ENCODE measurements around the gene CELF1.

CELF1 gene

GRCh38 chr11:47552566-47553405 is at the start of gene CELF1:
Gene CELF1 (minus strand): TSS chr11:47553132. CDS start chr11:47499523, 53,609 bp downstream.
- DNase-seq (ENCODE audit: low spot score): peak; percentile 96

- no peak for DNase-seq (ENCODE audit: low spot score)
Measured at GRCh38 chr11:47599902-47600301, 47.0 kb upstream of the CELF1 start.

- no peak for DNase-seq (ENCODE audit: low spot score)
Measured at GRCh38 chr11:47595967-47596366, 43.0 kb upstream of the CELF1 start.

GRCh38 chr11:47595029-47595428 is 42.1 kb upstream of the CELF1 start:
- DNase-seq (ENCODE audit: low spot score): no peak

GRCh38 chr11:47593934-47594855 is 41.3 kb upstream of the CELF1 start, which contains the start of gene C1QTNF4:
Gene C1QTNF4 (minus strand): TSS chr11:47594411. CDS start chr11:47590810, 3,601 bp downstream.
- DNase-seq (ENCODE audit: low spot score): no peak

GRCh38 chr11:47593492-47593933 is 40.6 kb upstream of the CELF1 start:
- no peak for DNase-seq (ENCODE audit: low spot score)

- DNase-seq (ENCODE audit: low spot score): no peak
Measured at GRCh38 chr11:47592970-47593369, 40.0 kb upstream of the CELF1 start.

GRCh38 chr11:47592251-47592650 is 39.3 kb upstream of the CELF1 start:
- no peak for DNase-seq (ENCODE audit: low spot score)

- DNase-seq (ENCODE audit: low spot score): no peak
Measured at GRCh38 chr11:47591764-47592163, 38.8 kb upstream of the CELF1 start.

- DNase-seq (ENCODE audit: low spot score): no peak
Measured at GRCh38 chr11:47589977-47590861, 37.3 kb upstream of the CELF1 start.

- no peak for DNase-seq (ENCODE audit: low spot score)
Measured at GRCh38 chr11:47589584-47589976, 36.6 kb upstream of the CELF1 start.

GRCh38 chr11:47589118-47589517 is 36.2 kb upstream of the CELF1 start:
- DNase-seq (ENCODE audit: low spot score): no peak

GRCh38 chr11:47587723-47588326 is 34.9 kb upstream of the CELF1 start:
- no peak for DNase-seq (ENCODE audit: low spot score)

GRCh38 chr11:47587039-47587716 is 34.2 kb upstream of the CELF1 start:
- DNase-seq (ENCODE audit: low spot score): no peak

GRCh38 chr11:47586098-47586855 is 33.3 kb upstream of the CELF1 start, which contains the start of gene FAM180B:
Gene FAM180B (plus strand): TSS chr11:47586678. CDS start chr11:47586769, 91 bp downstream.
- peak; percentile 55 for DNase-seq (ENCODE audit: low spot score)

GRCh38 chr11:47583844-47584243 is 30.9 kb upstream of the CELF1 start:
- no peak for DNase-seq (ENCODE audit: low spot score)

GRCh38 chr11:47578524-47579494 is 25.9 kb upstream of the CELF1 start, which contains the start of the genes KBTBD4 and NDUFS3:
Gene KBTBD4 (minus strand): TSS chr11:47578970. CDS start chr11:47578951, 19 bp downstream.
Gene NDUFS3 (plus strand): TSS chr11:47579074. CDS start chr11:47579092, 18 bp downstream.
- DNase-seq (ENCODE audit: low spot score): peak; percentile 95

GRCh38 chr11:47577460-47578041 is 24.6 kb upstream of the CELF1 start:
- no peak for DNase-seq (ENCODE audit: low spot score)
